Measurements from ENCODE around the gene PPP1R2.

DNA sequence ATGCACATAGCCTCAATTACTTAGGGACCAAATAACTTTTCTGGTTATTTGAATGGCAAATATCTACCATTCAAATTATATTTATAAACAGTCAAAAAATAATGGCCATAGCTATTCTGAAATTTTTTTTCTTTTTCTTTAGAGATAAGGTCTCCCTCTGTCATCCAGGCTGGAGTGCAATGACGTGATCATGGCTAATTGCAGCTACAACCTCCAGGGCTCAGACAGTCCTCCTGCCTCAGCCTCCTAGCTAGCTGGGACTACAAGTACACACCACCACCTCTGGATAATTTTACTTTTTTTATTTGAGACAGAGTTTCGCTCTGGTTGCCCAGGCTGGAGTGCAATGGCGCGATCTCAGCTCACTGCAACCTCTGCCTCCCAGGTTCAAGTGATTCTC is 16.6 kb downstream of the PPP1R2 start:
- TF ChIP-seq, protein P1, sequence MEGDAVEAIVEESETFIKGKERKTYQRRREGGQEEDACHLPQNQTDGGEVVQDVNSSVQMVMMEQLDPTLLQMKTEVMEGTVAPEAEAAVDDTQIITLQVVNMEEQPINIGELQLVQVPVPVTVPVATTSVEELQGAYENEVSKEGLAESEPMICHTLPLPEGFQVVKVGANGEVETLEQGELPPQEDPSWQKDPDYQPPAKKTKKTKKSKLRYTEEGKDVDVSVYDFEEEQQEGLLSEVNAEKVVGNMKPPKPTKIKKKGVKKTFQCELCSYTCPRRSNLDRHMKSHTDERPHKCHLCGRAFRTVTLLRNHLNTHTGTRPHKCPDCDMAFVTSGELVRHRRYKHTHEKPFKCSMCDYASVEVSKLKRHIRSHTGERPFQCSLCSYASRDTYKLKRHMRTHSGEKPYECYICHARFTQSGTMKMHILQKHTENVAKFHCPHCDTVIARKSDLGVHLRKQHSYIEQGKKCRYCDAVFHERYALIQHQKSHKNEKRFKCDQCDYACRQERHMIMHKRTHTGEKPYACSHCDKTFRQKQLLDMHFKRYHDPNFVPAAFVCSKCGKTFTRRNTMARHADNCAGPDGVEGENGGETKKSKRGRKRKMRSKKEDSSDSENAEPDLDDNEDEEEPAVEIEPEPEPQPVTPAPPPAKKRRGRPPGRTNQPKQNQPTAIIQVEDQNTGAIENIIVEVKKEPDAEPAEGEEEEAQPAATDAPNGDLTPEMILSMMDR (IDR thresholded peaks at IDR 0.05), result no peak
- no peak for TF ChIP-seq POLR2A (IDR thresholded peaks at IDR 0.05)

Data from esophagus squamous epithelium (tissue), 4 donors.